B cell (primary cell): ENCODE measurements around the gene PDSS1.

Experiments
- CTCF ChIP-seq: fragments of 200-600 bp; IDR thresholded peaks from one replicate; pipeline ENCODE4 v1.8.0; 2022; ENCODE audit warnings: antibody characterized with exemption, mild to moderate bottlenecking
- EZH2 ChIP-seq: IDR thresholded peaks from 2 replicates; pipeline ENCODE4 v1.6.1; 2012; ENCODE audit warnings: borderline replicate concordance, low read depth, mild to moderate bottlenecking, moderate library complexity, low read length; ENCODE audit not compliant: insufficient read depth, poor library complexity, severe bottlenecking

- no peak for TF ChIP-seq CTCF
- TF ChIP-seq EZH2, result no peak
Measured at GRCh38 chr10:26739071-26739631, 41.6 kb downstream of the PDSS1 start.
